Cerebellar nuclear complex (tissue), 1 donor: ENCODE measurements around the gene MAT2A.
"Not testable (repeated sequence)": the region's sequence is repeated elsewhere in the genome, so short reads cannot be mapped to it uniquely, and the experiment has no call there.

Experiments
- DNase-seq, 2 experiments: peaks; one replicate each; lab custom pipeline; 2025; lab: John Stamatoyannopoulos, UW

Gene MAT2A

GRCh38 chr2:85524336-85524908 is 14.5 kb upstream of the MAT2A start:
- no peak for DNase-seq

- DNase-seq = no peak
Measured at GRCh38 chr2:85525029-85525428, 13.9 kb upstream of the MAT2A start.

- no peak for DNase-seq
Measured at GRCh38 chr2:85525567-85525966, 13.4 kb upstream of the MAT2A start.

GRCh38 chr2:85527787-85528186 is 11.2 kb upstream of the MAT2A start:
- DNase-seq = no peak

DNA sequence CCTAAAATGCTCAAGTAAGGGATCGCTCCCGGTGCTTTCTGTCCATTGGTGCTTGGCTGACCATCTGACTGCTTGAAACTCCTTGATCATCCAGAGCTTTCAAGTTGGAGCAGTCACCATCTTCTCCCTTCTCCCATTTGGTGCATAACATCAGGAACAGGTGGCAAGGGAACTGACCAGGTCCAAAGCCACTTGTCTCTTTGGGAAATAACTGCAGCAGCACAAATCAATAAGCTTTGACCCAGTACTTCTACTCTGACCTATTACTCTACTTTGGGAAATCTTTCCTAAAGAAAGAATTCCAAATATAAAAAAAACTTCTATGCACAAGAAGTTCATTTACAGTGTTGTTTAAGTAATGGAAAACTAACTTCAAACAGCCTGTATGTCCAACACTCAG is 10.6 kb upstream of the MAT2A start:
- DNase-seq = no peak

GRCh38 chr2:85529809-85530208 is 9.2 kb upstream of the MAT2A start:
- no peak for DNase-seq

GRCh38 chr2:85531589-85531988 is 7.4 kb upstream of the MAT2A start:
- no peak for DNase-seq

GRCh38 chr2:85534099-85534498 is 4.9 kb upstream of the MAT2A start:
- no peak for DNase-seq

DNA sequence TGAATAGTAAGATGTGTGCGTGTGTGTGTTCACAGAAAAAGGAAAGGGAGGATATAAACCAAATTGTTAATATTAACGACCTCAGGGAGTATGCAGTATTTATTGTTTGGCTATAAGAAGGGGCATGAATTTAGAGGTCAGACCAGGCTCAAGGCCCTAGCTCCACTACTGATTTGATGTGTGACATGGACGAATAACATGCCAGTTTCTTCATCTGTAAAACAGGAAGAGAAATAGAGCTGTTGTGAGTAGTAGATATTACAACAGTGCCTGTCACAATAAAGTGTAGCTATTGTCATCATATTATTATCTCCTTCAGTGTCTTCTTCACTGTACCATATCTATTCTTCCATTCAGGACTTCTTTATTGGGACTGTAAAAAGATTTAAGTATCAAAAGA is 4.1 kb upstream of the MAT2A start:
- no peak for DNase-seq

DNA sequence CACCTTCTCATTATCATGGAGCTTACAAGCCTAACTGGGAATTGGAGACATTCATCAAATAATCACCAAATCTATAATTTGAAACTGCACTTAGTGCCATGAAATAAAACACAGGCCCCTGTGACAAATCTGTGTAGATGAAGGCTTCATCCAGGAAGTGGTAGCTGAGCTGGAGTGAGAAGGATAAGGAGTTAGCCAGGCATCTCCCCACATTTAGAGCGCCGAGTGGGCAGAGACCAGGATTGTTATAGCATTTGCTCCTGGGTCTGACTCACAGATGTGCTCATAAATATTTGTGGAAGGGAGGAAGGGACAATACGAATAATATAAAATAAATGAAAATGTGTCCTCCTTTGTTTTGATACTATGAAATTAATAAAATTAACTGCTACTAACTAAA is 2.5 kb upstream of the MAT2A start:
- DNase-seq = no peak

DNA sequence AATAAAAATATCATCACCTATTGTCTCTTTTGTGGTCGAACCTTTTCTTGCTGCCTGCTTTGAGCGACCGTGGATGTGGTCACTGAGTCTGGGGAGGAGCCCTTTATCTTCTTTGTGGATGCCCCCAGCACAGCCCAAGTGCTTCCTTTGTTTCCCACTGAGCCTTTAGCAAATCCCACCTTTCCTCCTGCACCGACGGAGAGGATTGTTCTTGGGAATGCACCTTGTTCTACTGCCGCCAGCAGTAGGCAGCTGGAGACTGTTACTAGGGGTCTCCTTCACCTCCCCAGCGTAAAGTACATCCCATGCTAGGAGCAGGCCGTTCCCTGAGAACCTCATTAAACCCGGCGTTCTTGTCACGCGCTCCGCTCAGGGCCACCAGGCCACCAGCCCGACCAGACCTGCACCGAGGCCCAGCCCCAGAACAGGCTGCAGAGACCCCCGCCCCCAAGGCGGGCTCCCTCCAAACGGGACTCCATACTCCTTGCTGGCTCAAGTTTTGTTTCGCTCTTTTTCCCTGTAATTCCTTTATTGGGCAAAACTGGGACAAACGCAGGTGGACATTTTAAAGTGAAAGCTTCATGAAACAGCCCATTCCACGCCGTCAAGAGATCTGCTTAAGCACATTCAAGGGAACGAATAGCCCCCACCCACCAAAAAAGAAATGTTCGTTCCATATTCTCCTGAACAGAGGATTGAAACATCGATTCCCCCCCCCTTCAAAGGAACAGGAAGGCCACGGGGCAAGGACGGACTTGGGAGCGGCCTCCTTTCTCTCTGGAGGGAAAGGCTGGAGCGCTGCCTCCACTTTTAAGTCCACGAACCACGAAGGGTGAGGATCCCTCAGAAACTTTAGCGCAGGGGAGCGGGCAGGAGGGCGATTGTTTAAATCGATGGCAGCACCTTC is 1.1 kb upstream of the MAT2A start:
- no peak for DNase-seq

DNA sequence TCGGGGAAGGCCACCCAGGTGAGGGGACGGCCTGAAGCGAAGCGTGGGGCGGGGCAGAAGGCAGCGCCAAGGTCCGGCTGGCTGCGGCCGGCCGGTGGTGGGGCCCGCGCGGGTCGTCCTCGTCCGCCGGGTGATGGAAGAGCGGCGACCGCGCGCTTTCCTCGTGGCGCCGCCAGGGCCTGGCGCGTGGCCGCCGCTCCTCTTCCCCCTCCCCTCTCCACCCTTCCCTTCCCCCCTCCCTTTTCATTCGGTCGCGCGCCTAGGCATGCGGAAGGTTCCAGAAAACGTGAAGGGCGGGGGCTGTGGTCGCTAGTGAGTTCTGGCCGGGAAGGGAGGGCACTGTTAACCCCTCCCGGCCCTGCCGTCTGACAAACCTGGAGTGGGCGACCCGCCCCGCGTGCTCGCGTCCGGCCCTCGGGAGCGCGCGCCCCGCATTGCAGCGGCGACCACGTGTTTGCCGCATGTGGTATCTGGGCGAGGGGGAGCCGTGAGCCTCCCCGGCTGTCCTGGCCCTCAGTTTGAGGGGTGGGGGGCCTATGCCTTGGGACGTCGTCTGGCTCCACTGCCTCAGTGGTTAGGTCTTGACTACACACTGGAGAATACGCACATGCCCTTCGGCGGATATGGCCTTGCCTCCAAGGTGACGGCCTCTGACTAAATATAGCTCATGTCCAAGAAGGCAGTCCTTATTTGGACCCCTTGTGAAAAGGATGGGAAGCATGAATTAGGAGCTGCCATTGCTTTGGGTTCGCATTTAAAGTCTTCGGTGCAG is 579 bp downstream of the MAT2A start:
- DNase-seq = no peak

DNA sequence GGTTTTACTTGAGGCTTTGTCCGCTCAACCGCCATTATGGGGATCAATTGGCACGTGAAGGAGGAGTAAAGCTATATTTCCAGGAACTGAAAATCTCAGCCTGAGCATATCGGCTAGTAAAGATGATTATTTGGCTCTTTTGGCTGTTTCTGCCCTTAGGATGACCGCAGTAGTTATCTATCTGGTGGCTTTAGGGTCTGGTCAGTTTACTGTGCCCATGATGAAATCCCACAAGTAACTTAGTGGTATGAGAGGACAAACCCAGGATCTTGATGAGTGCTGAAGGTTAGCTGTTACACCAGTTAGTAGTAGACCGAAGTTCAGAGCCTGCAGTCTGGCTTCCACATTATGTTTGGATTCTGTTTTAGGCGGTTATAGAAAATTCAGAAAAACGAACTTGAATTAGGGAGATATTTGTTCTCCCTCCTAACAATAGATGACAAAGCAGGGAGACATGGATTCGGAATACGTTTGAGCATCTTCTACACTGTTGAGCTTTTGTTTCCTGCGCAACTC is 1.2 kb downstream of the MAT2A start:
- DNase-seq = no peak

GRCh38 chr2:85541262-85541661 is 2.3 kb downstream of the MAT2A start:
- DNase-seq = no peak

GRCh38 chr2:85541753-85542457 is 2.9 kb downstream of the MAT2A start:
- no peak for DNase-seq

GRCh38 chr2:85542777-85543176 is 3.8 kb downstream of the MAT2A start:
- DNase-seq = no peak

GRCh38 chr2:85544254-85544691 is 5.3 kb downstream of the MAT2A start:
- not testable (repeated sequence) for DNase-seq

GRCh38 chr2:85544915-85545779 is 6.2 kb downstream of the MAT2A start:
- DNase-seq = not testable (repeated sequence)

GRCh38 chr2:85545780-85546240 is 6.8 kb downstream of the MAT2A start:
- no peak for DNase-seq

GRCh38 chr2:85547089-85547858 is 8.3 kb downstream of the MAT2A start:
- no peak for DNase-seq
